NB4 (cell line): ENCODE data around the gene RNASEH2A.

Experiments used
- CTCF ChIP-seq: IDR thresholded peaks from one replicate; pipeline ENCODE4 v1.5.1; 2012; ENCODE audit warnings: low read depth, low read length
- POLR2A ChIP-seq: IDR thresholded peaks from 2 replicates; pipeline ENCODE4 v1.6.1; 2011; ENCODE audit warnings: mild to moderate bottlenecking; ENCODE audit not compliant: insufficient read length; ENCODE audit errors: extremely low read depth

GRCh38 chr19:12836529-12836863 lies 30.1 kb downstream of the RNASEH2A start:
- TF ChIP-seq CTCF (no peak), POLR2A (no peak)
